GM12878 (cell line): ENCODE measurements around the gene CLN6. TPM values are rescaled to one million over a fixed set of nuclear protein-coding genes. Genes with fewer than 3 reads are reported as not detected.

Experiments used
- ATAC-seq: fragments of 200-7000 bp; cut with Tn5 transposase; 3 replicates; pipeline ENCODE4 v1.9.1; 2020; ENCODE audit warnings: mild to moderate bottlenecking, moderate library complexity
- BruUV-seq: library from RNA; stranded (reverse); fragments of 400-500 nt; replicated peaks from 2 replicates; lab custom pipeline; 2021; lab: Mats Ljungman, UMichigan
- CTCF ChIA-PET: fragments of 300-600 bp; sonication (Branson Sonifier 250); formaldehyde crosslinking; extraction: SDS; loops from one replicate; lab custom pipeline; 2021; ENCODE audit warnings: inconsistent platforms; lab: Yijun Ruan, JAX
- POLR2A ChIA-PET: fragments of 350-600 bp; formaldehyde crosslinking; extraction: SDS; loops from one replicate; lab custom pipeline; 2021; ENCODE audit warnings: inconsistent platforms; lab: Charles Lee
- RAD21 ChIA-PET: fragments of 300-600 bp; sonication (Branson Sonifier 250); formaldehyde crosslinking; loops from one replicate; lab custom pipeline; 2023; ENCODE audit warnings: antibody characterized with exemption; ENCODE audit not compliant: unreplicated experiment; lab: Charles Lee
- SMC1A ChIA-PET: fragments of 300-600 bp; sonication (Branson Sonifier 250); formaldehyde crosslinking; loops from one replicate; lab custom pipeline; 2023; ENCODE audit not compliant: unreplicated experiment, uncharacterized antibody; lab: Charles Lee
- DNase-seq: peaks from one replicate; pipeline ENCODE4 v3.0.0-alpha.2; 2011; ENCODE audit warnings: low read depth, low spot score
- FAIRE-seq: peaks from 3 replicates; lab custom pipeline; 2011; peaks lifted over from hg19 to GRCh38; lab: Jason Lieb, UNC
- H2AFZ ChIP-seq: 2 replicates; pipeline ENCODE4 v1.6.0; 2011; ENCODE audit warnings: low read depth, low read length, control low read depth; ENCODE audit not compliant: control insufficient read depth
- H3K27ac ChIP-seq: 2 replicates; pipeline ENCODE4 v1.5.1; 2011; ENCODE audit warnings: control low read depth; ENCODE audit not compliant: control insufficient read depth, insufficient read depth
- H3K27me3 ChIP-seq, 2 experiments: replicated peaks in 1 of 2; 2 replicates each; pipeline versions ENCODE4 v1.6.0 to v1.6.1; 2011; ENCODE audit warnings: low read length in 1 of 2; ENCODE audit not compliant: control insufficient read depth in 2 of 2, insufficient read depth in 2 of 2
- H3K36me3 ChIP-seq, 2 experiments: 2 replicates each; pipeline ENCODE4 v1.5.1; 2011; ENCODE audit warnings: low read length in 1 of 2; ENCODE audit not compliant: control insufficient read depth in 2 of 2, insufficient read depth in 2 of 2
- H3K4me1 ChIP-seq: 2 replicates; pipeline ENCODE4 v1.6.1; 2011; ENCODE audit warnings: mild to moderate bottlenecking, low read length, moderate library complexity, mixed read lengths; ENCODE audit not compliant: control insufficient read depth, insufficient read depth
- H3K4me2 ChIP-seq: 2 replicates; pipeline ENCODE4 v1.6.0; 2011; ENCODE audit warnings: control low read depth; ENCODE audit not compliant: control insufficient read depth, insufficient read depth
- H3K4me3 ChIP-seq: fragments of 200-600 bp; sonication (generic); 2 replicates; pipeline ENCODE4 v1.5.1; 2016
- H3K79me2 ChIP-seq: 2 replicates; pipeline ENCODE4 v1.6.0; 2011; ENCODE audit warnings: low read length; ENCODE audit not compliant: control insufficient read depth, insufficient read depth
- H3K9ac ChIP-seq: 2 replicates; pipeline ENCODE4 v1.8.0; 2011; ENCODE audit warnings: low read length, control low read depth, mixed read lengths; ENCODE audit not compliant: control insufficient read depth, insufficient read depth
- H3K9me3 ChIP-seq: replicated peaks from 3 replicates; pipeline ENCODE4 v1.5.1; 2011; ENCODE audit warnings: mild to moderate bottlenecking, low read length; ENCODE audit not compliant: control insufficient read depth, insufficient read depth
- H4K20me1 ChIP-seq: 2 replicates; pipeline ENCODE4 v1.6.0; 2011; ENCODE audit not compliant: control insufficient read depth, insufficient read depth
- BCL11A ChIP-seq: IDR thresholded peaks from 2 replicates; pipeline ENCODE4 v1.6.1; 2011; ENCODE audit warnings: low read depth, low read length
- EP300 ChIP-seq, 2 experiments: fragments of 150-350 bp in 1 of 2; IDR thresholded peaks; 2 replicates each; pipeline ENCODE4 v1.6.1; 2011 to 2012; ENCODE audit warnings: low read depth in 2 of 2, low read length in 2 of 2, borderline replicate concordance in 1 of 2, improper control_type of control experiment in 1 of 2, inconsistent platforms in 1 of 2; ENCODE audit not compliant: control insufficient read depth in 1 of 2
- KLF5 ChIP-seq: fragments of 450-650 bp; IDR thresholded peaks from 2 replicates; pipeline ENCODE4 v1.6.1; 2014; ENCODE audit warnings: mild to moderate bottlenecking; ENCODE audit not compliant: partially characterized antibody
- NR2C1 ChIP-seq: fragments of 450-650 bp; IDR thresholded peaks from 2 replicates; pipeline ENCODE4 v1.6.1; 2017; ENCODE audit warnings: antibody characterized with exemption, mild to moderate bottlenecking, moderate library complexity
- SREBF2 ChIP-seq: IDR thresholded peaks from 2 replicates; pipeline ENCODE4 v1.6.1; 2012; ENCODE audit warnings: mild to moderate bottlenecking, low read length
- ZBED1 ChIP-seq: IDR thresholded peaks from 2 replicates; pipeline ENCODE4 v1.6.1; 2016; ENCODE audit warnings: borderline replicate concordance
- WGBS: methylation state at CpG from one replicate; pipeline ENCODE4 v1.1.6; 2016; ENCODE audit warnings: low lambda C conversion rate; ENCODE audit not compliant: insufficient replicate concordance, insufficient coverage; ENCODE audit errors: missing lambda C conversion rate; 5-methylcytosine and 5-hydroxymethylcytosine counted together
- in situ Hi-C: fragments of 300-500 bp; cut with MboI; formaldehyde crosslinking; loops from 9 replicates; pipeline ENCODE4 v1.14.3; 2018; ENCODE audit warnings: mixed read lengths
- intact Hi-C: fragments of 100-400 bp; cut with micrococcal nuclease; formaldehyde crosslinking; loops from one replicate; pipeline ENCODE4 v1.14.2; 2022; ENCODE audit not compliant: unreplicated experiment
- polyA plus RNA-seq, 11 experiments: library from polyadenylated mRNA; depleted of rRNA in 4 of 11; unstranded in 6 of 11; stranded (reverse) in 5 of 11; fragments of >200 nt; fragmentation: Nextera tagmentation in 4 of 11; fragmentation: Illumina TruSeq in 1 of 11; extraction: Ambion mirVana in 4 of 11; extraction: Trizol in 1 of 11; gene quantifications; 1 replicate in 1 of 11; 2 replicates in 10 of 11; pipeline versions ENCODE4 v1.2.1 to v1.2.3, GENCODE V29; 2011 to 2016; ENCODE audit warnings: inconsistent platforms in 2 of 11, missing spikeins in 2 of 11, low read depth in 1 of 11
- total RNA-seq, 4 experiments: library from RNA; depleted of rRNA in 3 of 4; stranded (reverse); fragments of >200 nt in 3 of 4; fragmentation: Illumina TruSeq in 1 of 4; extraction: Trizol in 1 of 4; gene quantifications; 2 replicates each; pipeline versions ENCODE4 v1.2.1 to v1.2.3, GENCODE V29; 2013 to 2021
- TF ChIP-seq, protein P1 (sequence below): fragments of 450-650 bp; IDR thresholded peaks from 2 replicates; pipeline ENCODE4 v1.6.1; 2016; ENCODE audit warnings: mild to moderate bottlenecking, moderate library complexity, borderline replicate concordance
- TF ChIP-seq, protein P2 (sequence below): fragments of 450-650 bp; IDR thresholded peaks from 2 replicates; pipeline ENCODE4 v1.6.1; 2017; ENCODE audit warnings: antibody characterized with exemption, mild to moderate bottlenecking, moderate library complexity
- TF ChIP-seq, protein P3 (sequence below): fragments of 450-650 bp; IDR thresholded peaks from 2 replicates; pipeline ENCODE4 v1.6.1; 2017; ENCODE audit warnings: mild to moderate bottlenecking, low read depth, inconsistent platforms; ENCODE audit not compliant: poor library complexity, severe bottlenecking

The CLN6 gene
- total and polyA plus RNA-seq, 10 of the 15 experiments (the other 5 are each of a cell fraction or from before 2014, with no cell fraction given): 0.74 to 69.0 (median 30.3) TPM

DNA sequence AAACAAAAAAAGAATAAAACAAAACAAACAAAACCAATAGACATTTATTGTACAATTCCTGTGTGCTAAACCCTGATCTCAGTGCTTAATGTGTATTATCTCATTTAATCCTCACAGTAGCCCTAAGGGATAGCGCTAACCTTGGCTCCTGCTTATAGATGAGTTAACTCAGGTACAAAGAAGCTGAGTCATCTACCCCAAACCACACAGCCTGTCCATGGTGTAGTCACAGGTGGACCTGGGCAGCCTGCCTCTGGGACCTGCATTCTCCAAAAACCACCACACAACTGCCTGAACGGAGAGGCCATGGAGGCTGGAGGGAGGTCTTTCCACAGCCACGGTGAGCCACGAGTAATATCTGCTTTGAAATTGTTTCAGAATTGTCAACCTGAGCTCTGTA, 5.5 kb upstream of the CLN6 start:
- WGBS: 38% methylated on average over 4 of the region's 4 CpGs
- Histone ChIP-seq H4K20me1 (no peaks in the 10 kb centered on the region), H3K9ac (no peak overlapping the region), H3K79me2 (no peaks in the 10 kb centered on the region), H3K9me3 (no peaks in the 10 kb centered on the region), H3K27ac (no peak overlapping the region), H2AFZ (no peak overlapping the region), H3K4me3 (no peak overlapping the region), H3K27me3 (no peaks in the 10 kb centered on the region), H3K36me3 (no peaks in the 10 kb centered on the region), H3K4me2 (no peak overlapping the region), H3K4me1 (peaks cover 7% of the 10 kb centered on the region)
- ChIA-PET SMC1A (no interaction called here), CTCF (interaction anchor here (3.1 kb wide), 1 partner anchor 18 kb away, joined by 14 read pairs; no protein-coding TSS in a partner anchor), POLR2A (no interaction called here), RAD21 (interaction anchor here (0.9 kb wide), 1 partner anchor 16 kb away, joined by 3 read pairs; no protein-coding TSS in a partner anchor)
- intact Hi-C loops (no loop called here), in situ Hi-C loops (no loop called here)
- ATAC-seq (no peak), DNase-seq (no peak), FAIRE-seq (no peak)
- no TSS peak for BruUV-seq
- TF ChIP-seq EP300 (IDR thresholded peaks at IDR 0.05; ENCODE audit: borderline replicate concordance in 1 of 2, control insufficient read depth in 1 of 2, low read depth in 2 of 2, low read length in 2 of 2): no peak
- TF ChIP-seq ZBED1: no peak
- TF ChIP-seq, protein P1, sequence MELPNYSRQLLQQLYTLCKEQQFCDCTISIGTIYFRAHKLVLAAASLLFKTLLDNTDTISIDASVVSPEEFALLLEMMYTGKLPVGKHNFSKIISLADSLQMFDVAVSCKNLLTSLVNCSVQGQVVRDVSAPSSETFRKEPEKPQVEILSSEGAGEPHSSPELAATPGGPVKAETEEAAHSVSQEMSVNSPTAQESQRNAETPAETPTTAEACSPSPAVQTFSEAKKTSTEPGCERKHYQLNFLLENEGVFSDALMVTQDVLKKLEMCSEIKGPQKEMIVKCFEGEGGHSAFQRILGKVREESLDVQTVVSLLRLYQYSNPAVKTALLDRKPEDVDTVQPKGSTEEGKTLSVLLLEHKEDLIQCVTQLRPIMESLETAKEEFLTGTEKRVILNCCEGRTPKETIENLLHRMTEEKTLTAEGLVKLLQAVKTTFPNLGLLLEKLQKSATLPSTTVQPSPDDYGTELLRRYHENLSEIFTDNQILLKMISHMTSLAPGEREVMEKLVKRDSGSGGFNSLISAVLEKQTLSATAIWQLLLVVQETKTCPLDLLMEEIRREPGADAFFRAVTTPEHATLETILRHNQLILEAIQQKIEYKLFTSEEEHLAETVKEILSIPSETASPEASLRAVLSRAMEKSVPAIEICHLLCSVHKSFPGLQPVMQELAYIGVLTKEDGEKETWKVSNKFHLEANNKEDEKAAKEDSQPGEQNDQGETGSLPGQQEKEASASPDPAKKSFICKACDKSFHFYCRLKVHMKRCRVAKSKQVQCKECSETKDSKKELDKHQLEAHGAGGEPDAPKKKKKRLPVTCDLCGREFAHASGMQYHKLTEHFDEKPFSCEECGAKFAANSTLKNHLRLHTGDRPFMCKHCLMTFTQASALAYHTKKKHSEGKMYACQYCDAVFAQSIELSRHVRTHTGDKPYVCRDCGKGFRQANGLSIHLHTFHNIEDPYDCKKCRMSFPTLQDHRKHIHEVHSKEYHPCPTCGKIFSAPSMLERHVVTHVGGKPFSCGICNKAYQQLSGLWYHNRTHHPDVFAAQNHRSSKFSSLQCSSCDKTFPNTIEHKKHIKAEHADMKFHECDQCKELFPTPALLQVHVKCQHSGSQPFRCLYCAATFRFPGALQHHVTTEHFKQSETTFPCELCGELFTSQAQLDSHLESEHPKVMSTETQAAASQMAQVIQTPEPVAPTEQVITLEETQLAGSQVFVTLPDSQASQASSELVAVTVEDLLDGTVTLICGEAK: no peak
- no peak for TF ChIP-seq KLF5
- no peak for TF ChIP-seq NR2C1
- no peak for TF ChIP-seq BCL11A
- TF ChIP-seq, protein P2, sequence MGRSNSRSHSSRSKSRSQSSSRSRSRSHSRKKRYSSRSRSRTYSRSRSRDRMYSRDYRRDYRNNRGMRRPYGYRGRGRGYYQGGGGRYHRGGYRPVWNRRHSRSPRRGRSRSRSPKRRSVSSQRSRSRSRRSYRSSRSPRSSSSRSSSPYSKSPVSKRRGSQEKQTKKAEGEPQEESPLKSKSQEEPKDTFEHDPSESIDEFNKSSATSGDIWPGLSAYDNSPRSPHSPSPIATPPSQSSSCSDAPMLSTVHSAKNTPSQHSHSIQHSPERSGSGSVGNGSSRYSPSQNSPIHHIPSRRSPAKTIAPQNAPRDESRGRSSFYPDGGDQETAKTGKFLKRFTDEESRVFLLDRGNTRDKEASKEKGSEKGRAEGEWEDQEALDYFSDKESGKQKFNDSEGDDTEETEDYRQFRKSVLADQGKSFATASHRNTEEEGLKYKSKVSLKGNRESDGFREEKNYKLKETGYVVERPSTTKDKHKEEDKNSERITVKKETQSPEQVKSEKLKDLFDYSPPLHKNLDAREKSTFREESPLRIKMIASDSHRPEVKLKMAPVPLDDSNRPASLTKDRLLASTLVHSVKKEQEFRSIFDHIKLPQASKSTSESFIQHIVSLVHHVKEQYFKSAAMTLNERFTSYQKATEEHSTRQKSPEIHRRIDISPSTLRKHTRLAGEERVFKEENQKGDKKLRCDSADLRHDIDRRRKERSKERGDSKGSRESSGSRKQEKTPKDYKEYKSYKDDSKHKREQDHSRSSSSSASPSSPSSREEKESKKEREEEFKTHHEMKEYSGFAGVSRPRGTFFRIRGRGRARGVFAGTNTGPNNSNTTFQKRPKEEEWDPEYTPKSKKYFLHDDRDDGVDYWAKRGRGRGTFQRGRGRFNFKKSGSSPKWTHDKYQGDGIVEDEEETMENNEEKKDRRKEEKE: no peak
- TF ChIP-seq, protein P3, sequence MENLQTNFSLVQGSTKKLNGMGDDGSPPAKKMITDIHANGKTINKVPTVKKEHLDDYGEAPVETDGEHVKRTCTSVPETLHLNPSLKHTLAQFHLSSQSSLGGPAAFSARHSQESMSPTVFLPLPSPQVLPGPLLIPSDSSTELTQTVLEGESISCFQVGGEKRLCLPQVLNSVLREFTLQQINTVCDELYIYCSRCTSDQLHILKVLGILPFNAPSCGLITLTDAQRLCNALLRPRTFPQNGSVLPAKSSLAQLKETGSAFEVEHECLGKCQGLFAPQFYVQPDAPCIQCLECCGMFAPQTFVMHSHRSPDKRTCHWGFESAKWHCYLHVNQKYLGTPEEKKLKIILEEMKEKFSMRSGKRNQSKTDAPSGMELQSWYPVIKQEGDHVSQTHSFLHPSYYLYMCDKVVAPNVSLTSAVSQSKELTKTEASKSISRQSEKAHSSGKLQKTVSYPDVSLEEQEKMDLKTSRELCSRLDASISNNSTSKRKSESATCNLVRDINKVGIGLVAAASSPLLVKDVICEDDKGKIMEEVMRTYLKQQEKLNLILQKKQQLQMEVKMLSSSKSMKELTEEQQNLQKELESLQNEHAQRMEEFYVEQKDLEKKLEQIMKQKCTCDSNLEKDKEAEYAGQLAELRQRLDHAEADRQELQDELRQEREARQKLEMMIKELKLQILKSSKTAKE: no peak
- no peak for TF ChIP-seq SREBF2
